Stimulated activated CD4-positive, alpha-beta T cell treated with anti-CD3 and anti-CD28 coated beads, Interleukin-2, amount 100 ng/mL, for 48 hours (primary cell): ENCODE results near the gene CLIP3.
A peak's percentile ranks its signal among the peaks of the same experiment; 100 is the strongest.
"Not testable (repeated sequence)": the region's sequence is repeated elsewhere in the genome, so short reads cannot be mapped to it uniquely, and the experiment has no call there.

Source experiments
- DNase-seq, 2 donors: peaks; one replicate each; pipeline ENCODE4 v3.0.0-alpha.2; 2020

Gene CLIP3

DNA sequence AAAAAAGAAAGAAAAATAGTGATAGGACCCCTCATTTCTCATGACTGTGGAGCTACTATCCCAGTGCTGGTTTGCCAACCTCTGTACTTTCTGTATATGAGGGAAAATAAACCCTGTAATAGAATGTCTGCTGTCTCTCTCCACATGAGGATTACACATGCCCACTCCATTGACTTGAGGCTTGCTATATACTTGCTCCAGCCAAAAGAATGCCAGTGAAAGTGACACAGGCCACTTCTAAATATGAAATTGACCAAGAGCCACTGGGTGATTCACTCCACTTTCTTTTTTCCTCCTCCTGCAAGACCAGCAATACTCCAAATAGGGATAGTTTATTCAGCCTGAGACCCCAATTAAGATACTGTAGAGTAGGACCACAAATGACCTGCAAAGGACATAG is 15.2 kb upstream of the CLIP3 start:
- DNase-seq, result no peak

GRCh38 chr19:36046443-36047050 is 13.9 kb upstream of the CLIP3 start:
- DNase-seq, result no peak

- DNase-seq, result no peak
Measured at GRCh38 chr19:36043952-36044351, 11.3 kb upstream of the CLIP3 start.

GRCh38 chr19:36041831-36042230 is 9.2 kb upstream of the CLIP3 start:
- DNase-seq, result no peak

GRCh38 chr19:36041092-36041491 is 8.4 kb upstream of the CLIP3 start:
- not testable (repeated sequence) for DNase-seq

- no peak for DNase-seq
Measured at GRCh38 chr19:36040495-36040894, 7.8 kb upstream of the CLIP3 start.

GRCh38 chr19:36031308-36031707 is 1.4 kb downstream of the CLIP3 start:
- DNase-seq, result no peak

DNA sequence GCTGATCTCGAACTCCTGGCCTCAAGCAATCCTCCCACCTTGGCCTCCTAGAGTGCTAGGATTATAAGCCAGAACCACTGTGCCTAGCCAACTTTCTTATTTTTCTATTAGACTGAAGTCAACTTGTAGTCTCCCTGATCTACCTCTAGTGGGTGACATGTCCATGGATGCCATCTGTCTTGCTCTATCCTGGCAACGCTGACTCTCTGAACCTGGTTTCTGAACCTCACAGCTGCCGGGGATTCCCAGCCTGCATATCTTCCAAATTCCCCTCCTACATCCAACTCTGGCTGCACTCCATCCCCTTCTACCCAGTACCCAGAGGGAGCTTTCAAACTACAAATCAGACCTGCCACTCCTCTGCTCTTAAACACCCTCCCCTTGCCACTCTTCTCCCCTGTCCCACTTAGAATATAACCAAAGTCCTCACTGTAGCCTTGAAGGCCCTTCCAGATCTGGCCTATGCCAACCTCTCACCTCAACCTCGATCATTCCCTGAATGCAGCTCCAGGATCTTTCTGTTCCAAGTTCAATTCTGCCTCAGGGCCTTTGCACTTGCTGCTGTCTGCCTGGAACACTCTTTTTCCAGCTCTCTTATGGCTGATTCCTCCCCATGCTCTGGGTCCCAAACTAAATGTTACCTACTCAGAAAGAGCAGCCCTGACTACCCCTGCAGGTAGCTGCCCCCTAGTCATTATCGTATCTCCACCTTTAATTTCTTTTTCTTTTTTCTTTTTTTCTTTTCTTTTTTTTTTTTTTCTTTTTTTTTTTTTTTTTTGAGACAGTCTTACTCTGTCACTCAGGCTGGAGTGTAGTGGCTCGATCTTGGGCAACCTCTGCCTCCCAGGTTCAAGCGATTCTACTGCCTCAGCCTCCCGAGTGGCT is 2.2 kb downstream of the CLIP3 start:
- no peak for DNase-seq

- no peak for DNase-seq
Measured at GRCh38 chr19:36028313-36029041, 4.2 kb downstream of the CLIP3 start.

DNA sequence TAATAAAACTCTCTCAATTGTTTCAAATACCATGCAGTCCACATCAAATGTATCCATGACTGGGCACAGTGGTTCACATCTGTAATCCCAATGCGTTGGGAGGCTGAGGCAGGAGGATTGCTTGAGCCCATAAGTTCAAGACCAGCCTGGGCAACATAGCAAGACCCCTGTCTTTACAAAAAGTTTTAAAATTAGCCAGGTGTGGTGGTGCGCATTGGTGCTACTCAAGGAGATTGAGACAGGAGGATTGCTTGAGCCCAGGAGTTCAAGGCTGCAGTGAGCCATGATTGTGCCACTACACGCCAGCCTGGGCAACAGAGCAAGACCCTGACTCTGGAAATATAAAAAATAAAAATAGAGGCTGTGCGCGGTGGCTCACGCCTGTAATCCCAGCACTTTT is 5.0 kb downstream of the CLIP3 start:
- DNase-seq, result no peak

- no peak for DNase-seq
Measured at GRCh38 chr19:36026091-36026876, 6.4 kb downstream of the CLIP3 start.

GRCh38 chr19:36025541-36025940 is 7.1 kb downstream of the CLIP3 start:
- no peak for DNase-seq

DNA sequence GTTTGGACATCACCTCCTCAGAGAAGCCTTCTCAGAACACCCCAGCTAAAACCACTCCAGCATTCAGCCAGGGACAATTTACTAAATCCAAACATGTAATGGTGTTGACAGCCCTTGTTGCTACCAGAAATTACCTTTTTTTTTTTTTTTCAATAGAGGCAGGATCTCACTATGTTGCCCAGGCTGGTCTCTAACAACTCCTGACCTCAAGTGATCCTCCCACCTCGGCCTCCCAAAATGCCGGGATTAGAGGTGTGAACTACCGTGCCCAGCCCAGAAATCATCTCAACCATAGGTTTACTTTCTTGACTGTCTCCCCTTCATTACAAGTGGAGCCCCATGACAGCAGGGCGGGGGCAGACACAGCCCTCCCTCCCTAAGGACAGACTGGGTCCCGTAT is 9.2 kb downstream of the CLIP3 start:
- DNase-seq, result no peak

- DNase-seq, result no peak
Measured at GRCh38 chr19:36019061-36019670, 13.5 kb downstream of the CLIP3 start.

DNA sequence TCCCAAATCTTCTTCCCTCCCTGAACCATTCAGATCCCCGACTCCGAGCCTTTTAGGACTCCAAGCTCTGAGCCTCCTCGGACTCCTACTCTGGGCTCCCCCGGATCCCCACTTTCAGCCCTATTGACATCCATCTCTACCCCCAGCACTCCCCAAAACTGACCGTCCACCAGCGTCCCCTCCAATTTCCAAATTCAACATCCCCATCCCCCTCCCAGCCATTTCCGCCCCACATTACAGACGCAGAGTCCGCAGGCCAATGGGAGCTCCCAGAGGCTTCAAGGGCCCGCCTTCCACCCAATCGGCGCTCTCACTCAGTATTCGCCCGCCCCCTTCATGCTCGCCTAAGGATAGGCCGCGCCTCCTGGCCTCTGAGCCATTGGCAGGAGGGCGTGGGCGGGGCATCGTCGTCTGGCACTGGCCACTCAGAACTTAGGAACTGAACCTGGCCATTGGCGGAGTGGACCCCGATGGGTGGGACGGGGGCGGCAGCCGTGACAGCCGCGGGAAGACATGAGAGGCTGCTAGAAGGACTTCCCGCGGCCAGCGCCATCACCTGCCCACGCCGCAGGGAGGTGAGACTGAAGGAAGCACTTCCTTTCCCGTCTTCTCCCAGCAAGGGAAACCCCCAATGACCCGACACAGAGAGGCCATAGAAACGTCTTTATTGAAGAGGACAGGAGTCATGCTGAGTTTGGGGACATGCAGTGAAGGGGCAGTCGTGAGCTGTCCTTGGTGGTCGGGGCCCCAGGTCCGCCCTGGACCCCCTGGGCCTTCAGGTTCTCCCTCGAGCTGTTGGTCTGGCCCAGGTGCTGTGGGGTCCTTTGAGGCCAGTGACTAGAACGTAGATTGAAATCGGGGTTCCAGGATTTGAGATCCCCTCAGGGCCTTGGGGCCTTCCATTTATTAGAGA is 18.4 kb downstream of the CLIP3 start, which contains the start of gene ALKBH6:
Gene ALKBH6 (minus strand): TSS at position 202 of the 913 bp plus-strand sequence. CDS start 816 bp downstream, outside the sequence.
- peak; percentile 99 to 100 for DNase-seq

- no peak for DNase-seq
Measured at GRCh38 chr19:36013280-36014011, 19.2 kb downstream of the CLIP3 start.

DNA sequence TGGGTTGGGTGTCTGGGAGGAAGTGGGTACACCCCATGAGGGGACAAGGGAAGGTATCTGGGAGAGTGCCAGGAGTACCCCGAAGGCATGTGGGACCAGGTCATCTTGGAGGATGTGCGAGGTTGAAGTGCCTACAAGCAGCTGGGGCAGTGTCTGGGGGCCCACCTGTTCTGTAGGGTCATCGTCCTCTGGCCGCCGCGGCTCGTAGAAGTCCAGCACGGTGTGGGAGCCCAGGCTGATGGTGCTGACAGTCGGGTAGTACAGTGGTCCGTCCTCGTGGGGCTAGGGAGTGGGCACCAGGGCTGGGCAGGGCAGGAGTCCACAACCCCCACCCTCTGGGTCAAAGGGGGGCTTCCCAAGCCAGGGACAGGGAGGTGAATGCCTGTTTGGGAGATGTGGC is 22.3 kb downstream of the CLIP3 start:
- no peak for DNase-seq

GRCh38 chr19:36009633-36010379 is 22.9 kb downstream of the CLIP3 start:
- no peak for DNase-seq

GRCh38 chr19:36009220-36009619 is 23.5 kb downstream of the CLIP3 start:
- DNase-seq, result peak; percentile 49 to 55
